ENCODE measurements around the gene KIF1B.
A peak's percentile ranks its signal among the peaks of the same experiment; 100 is the strongest.

KIF1B gene

GRCh38 chr1:10337436-10337835 lies 127.1 kb downstream of the KIF1B start:
- no peak for DNase-seq (ENCODE audit: low read depth)
- no peak overlapping the region for H3K4me3 ChIP-seq (ENCODE audit: low read depth, low read length)
- no peak for TF ChIP-seq CTCF (IDR thresholded peaks at IDR 0.05; ENCODE audit: insufficient read depth, low read depth, low read length, missing control alignments)

- peak; percentile 60 for DNase-seq (ENCODE audit: low read depth)
- TF ChIP-seq CTCF (IDR thresholded peaks at IDR 0.05; ENCODE audit: insufficient read depth, low read depth, low read length, missing control alignments): peak; percentile 76
- no peak overlapping the region for H3K4me3 ChIP-seq (ENCODE audit: low read depth, low read length)
Observed at GRCh38 chr1:10338047-10338446, 127.7 kb downstream of the KIF1B start.

GRCh38 chr1:10338611-10339010 lies 128.2 kb downstream of the KIF1B start:
- DNase-seq (ENCODE audit: low read depth): no peak
- no peak overlapping the region for H3K4me3 ChIP-seq (ENCODE audit: low read depth, low read length)
- no peak for TF ChIP-seq CTCF (IDR thresholded peaks at IDR 0.05; ENCODE audit: insufficient read depth, low read depth, low read length, missing control alignments)

- no peak for DNase-seq (ENCODE audit: low read depth)
- TF ChIP-seq CTCF (IDR thresholded peaks at IDR 0.05; ENCODE audit: insufficient read depth, low read depth, low read length, missing control alignments): no peak
- no peak overlapping the region for H3K4me3 ChIP-seq (ENCODE audit: low read depth, low read length)
Observed at GRCh38 chr1:10339036-10339567, 128.7 kb downstream of the KIF1B start.

- H3K4me3 ChIP-seq (ENCODE audit: low read depth, low read length): no peak overlapping the region
- DNase-seq (ENCODE audit: low read depth): no peak
- no peak for TF ChIP-seq CTCF (IDR thresholded peaks at IDR 0.05; ENCODE audit: insufficient read depth, low read depth, low read length, missing control alignments)
Observed at GRCh38 chr1:10339815-10340214, 129.4 kb downstream of the KIF1B start.

- H3K4me3 ChIP-seq (ENCODE audit: low read depth, low read length): no peak overlapping the region
- DNase-seq (ENCODE audit: low read depth): no peak
- no peak for TF ChIP-seq CTCF (IDR thresholded peaks at IDR 0.05; ENCODE audit: insufficient read depth, low read depth, low read length, missing control alignments)
Observed at GRCh38 chr1:10340930-10341590, 130.7 kb downstream of the KIF1B start.

GRCh38 chr1:10347109-10347508 lies 136.7 kb downstream of the KIF1B start:
- no peak for DNase-seq (ENCODE audit: low read depth)
- H3K4me3 ChIP-seq (ENCODE audit: low read depth, low read length): no peak overlapping the region
- no peak for TF ChIP-seq CTCF (IDR thresholded peaks at IDR 0.05; ENCODE audit: insufficient read depth, low read depth, low read length, missing control alignments)

All from GM12865 (cell line).